Omental fat pad (tissue), 4 donors: Measurements from ENCODE around the gene NANOS3. TPM values are rescaled to one million over a fixed set of nuclear protein-coding genes. Genes with fewer than 3 reads are reported as not detected.

Experiments used
- ATAC-seq: fragments of 150-250 bp; one replicate; pipeline ENCODE4 v1.9.1; 2016; ENCODE audit warnings: mild to moderate bottlenecking, moderate library complexity; ENCODE audit not compliant: low FRiP score
- DNase-seq: peaks from one replicate; pipeline ENCODE4 v3.0.0-alpha.2; 2019; ENCODE audit warnings: low spot score
- CTCF ChIP-seq, 3 donors: fragments of 450-650 bp; IDR thresholded peaks; one replicate each; pipeline ENCODE4 v1.5.1; 2016 to 2017; ENCODE audit warnings: antibody characterized with exemption in 3 of 3, mild to moderate bottlenecking in 3 of 3, moderate library complexity in 2 of 3
- total RNA-seq, 4 donors: library from RNA; depleted of rRNA; stranded (reverse); fragments of >200 nt; gene quantifications; one replicate each; pipeline ENCODE4 v1.1.0, GENCODE V29; 2016

Gene NANOS3
- total RNA-seq, 4 donors from 2014 or later: not detected

- no peak for TF ChIP-seq CTCF (IDR thresholded peaks at IDR 0.05)
- DNase-seq (no peak), ATAC-seq (no peak)
These were observed 17.6 kb downstream of the NANOS3 start for GRCh38 chr19:13894552-13894951.

- DNase-seq: no peak
These were observed 19.3 kb downstream of the NANOS3 start for GRCh38 chr19:13896227-13896626.

GRCh38 chr19:13899393-13899792 lies 22.5 kb downstream of the NANOS3 start:
- no peak for TF ChIP-seq CTCF (IDR thresholded peaks at IDR 0.05)
- ATAC-seq (no peak), DNase-seq (no peak)

More at GRCh38 chr19:13896227-13896626, 19.3 kb downstream of the NANOS3 start:
- no peak for TF ChIP-seq CTCF (IDR thresholded peaks at IDR 0.05)
- ATAC-seq: no peak

GRCh38 chr19:13899912-13900584 lies 23.1 kb downstream of the NANOS3 start:
- DNase-seq (no peak), ATAC-seq (no peak)
- TF ChIP-seq CTCF (IDR thresholded peaks at IDR 0.05): no peak

- DNase-seq (no peak), ATAC-seq (no peak)
- TF ChIP-seq CTCF (IDR thresholded peaks at IDR 0.05): no peak
These were observed 26.1 kb downstream of the NANOS3 start for GRCh38 chr19:13902993-13903555.

GRCh38 chr19:13905634-13906520 lies 28.9 kb downstream of the NANOS3 start, which contains the start of the genes BRME1 and CC2D1A:
Gene BRME1, minus strand, starts transcription at chr19:13906117. Its CDS starts 1,225 bp downstream, at chr19:13904892.
Gene CC2D1A, plus strand, starts transcription at chr19:13906201. Its CDS starts 241 bp downstream, at chr19:13906442.
- peak; percentile 77 for DNase-seq
- ATAC-seq: peak; percentile 99
- TF ChIP-seq CTCF (IDR thresholded peaks at IDR 0.05): no peak
